Measurements from ENCODE around the gene TMEM270.

DNA sequence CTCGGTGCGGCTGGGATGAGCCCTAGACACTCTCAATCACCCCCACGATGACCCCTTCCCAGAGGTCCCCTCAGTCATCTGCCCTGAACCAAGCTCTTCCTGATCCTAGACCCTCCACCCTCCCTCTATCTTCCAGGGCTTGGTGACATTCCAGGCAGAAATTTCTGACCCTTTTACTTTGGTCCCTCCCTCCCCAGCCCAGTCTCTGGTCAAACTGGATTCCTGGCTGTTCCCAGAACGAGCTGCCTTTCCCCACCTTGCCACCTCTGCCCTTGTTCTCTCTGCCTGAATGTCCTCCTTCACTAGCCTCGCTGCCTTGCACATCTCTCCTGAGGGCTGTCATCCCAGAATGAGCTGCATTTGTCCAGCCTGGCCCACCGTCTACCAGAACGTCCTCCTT is 31.5 kb upstream of the TMEM270 start:
- TF ChIP-seq CTCF (IDR thresholded peaks at IDR 0.05; ENCODE audit: low read depth, low read length, poor library complexity, severe bottlenecking) (no peak), EZH2phosphoT487 (IDR thresholded peaks at IDR 0.05; ENCODE audit: borderline replicate concordance, low read length) (no peak)

Data from DOHH2 (cell line).